Inferior parietal cortex (tissue), 1 donor: Measurements from ENCODE around the gene HS6ST1.

ENCODE experiments used
- DNase-seq: peaks from one replicate; pipeline ENCODE4 v3.0.0-alpha.2; 2016; ENCODE audit errors: extremely low spot score

The HS6ST1 gene, protein sequence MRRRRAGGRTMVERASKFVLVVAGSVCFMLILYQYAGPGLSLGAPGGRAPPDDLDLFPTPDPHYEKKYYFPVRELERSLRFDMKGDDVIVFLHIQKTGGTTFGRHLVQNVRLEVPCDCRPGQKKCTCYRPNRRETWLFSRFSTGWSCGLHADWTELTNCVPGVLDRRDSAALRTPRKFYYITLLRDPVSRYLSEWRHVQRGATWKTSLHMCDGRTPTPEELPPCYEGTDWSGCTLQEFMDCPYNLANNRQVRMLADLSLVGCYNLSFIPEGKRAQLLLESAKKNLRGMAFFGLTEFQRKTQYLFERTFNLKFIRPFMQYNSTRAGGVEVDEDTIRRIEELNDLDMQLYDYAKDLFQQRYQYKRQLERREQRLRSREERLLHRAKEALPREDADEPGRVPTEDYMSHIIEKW

DNA sequence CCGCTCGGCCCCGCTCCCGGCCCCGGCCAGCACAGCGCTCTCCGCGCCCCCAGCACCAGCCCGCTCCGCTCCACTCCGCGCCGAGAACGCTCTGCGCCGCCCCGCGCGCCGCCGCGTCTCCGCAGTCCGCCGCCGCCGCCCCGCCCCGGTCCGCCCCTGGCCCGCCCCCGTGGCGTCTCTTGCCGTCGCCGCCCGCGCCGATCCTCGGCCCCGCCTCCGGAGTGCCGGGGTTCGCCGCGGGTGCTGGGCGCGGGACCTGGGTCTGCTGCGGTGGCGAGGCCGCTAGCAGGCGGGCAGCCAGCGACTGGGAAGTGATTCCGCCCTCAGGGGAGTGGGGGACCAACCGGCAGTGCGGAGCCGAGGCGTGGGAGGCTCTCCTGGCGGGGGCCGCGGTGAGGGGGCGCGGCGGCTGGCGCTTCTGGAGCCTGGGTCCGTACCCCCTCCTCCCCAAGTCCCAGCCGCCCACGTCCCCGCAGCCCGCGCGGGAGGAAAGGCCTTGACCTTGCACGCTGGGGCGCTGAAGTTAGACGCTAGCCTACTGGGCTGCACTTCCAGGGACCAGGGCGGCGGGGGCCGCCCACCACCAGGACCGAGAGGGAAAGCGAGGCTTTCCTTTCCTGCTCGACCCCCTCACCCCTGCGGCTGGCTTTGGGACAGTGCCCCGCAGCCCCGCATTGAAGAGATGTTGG is at the start of gene HS6ST1:
HS6ST1 (minus strand) TSS at position 93 of the 689 bp plus-strand sequence. CDS start 305 bp downstream, outside the sequence.
- peak; percentile 79 for DNase-seq

GRCh38 chr2:128367601-128368359 is 49.1 kb upstream of the HS6ST1 start:
- DNase-seq = no peak

DNA sequence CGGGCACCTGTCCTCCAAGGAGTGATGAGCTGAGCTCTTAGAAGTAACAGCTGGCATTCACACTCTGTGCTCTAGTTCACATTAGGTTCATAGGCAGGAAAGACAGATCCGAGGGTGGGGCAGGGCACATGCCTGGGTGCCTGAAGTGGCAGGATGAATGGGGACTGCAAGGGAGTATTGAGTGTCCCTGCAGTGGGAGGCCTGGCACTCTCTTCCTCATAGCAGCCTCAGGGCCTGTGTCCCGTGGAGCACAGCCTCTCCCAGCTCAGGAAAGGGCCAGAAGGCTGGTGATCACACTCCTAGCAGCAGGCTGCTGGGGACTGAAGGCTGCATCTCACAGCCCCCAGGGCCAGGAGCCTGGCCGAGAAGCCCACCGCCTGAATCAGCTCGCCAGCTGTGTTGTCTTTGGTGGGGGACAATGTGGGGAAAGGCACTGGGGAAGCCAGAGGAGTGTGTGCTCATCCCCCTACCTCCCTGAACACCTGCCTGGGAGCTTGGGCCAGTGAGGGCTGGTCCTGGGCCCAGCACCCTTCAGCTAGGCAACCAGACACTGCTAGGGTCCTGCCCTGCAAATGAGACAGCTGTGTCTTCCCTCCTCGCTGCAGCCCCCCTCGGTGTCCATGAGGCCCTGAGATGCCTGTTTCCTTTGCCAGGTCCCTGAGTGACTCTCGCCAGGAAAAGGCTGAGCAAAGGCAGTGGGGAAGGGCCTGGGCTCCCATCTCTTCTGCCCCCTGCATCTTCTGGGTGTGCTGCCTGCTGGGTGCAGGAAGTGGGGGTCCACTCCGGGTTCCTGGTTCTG is 48.2 kb upstream of the HS6ST1 start:
- DNase-seq = no peak

DNA sequence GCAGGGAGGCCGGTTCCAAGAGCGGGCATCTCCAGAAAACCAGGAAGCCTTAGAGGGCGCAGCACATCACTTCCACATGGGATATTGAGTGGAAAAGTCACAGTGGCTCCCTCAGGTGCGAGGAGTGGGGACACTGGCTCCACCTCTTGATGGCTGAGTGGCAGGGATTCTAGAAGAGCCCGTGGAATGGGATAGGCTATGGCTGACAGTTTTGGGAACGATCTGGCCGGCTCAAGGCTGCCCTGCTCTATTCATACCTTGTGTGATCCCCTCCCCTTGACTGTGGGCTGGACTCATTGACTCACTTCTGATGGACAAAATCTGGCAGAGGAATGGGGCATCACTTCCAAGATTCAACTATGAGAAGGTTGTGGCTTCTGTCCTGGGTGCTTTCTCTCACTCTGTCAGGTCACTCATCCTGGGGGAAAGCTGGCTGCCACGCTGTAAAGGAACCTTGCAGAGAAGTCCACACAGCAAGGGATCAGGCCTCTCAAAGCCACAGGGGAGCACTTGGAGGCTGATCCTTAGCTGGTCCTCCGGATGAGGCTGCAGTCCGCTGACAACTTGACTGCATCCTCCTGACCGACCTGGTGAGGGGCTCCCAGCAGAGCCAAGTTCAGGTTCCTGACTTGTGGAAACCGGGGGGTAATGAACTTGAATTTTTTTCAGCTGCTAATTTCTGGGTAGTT is 46.7 kb upstream of the HS6ST1 start:
- DNase-seq = no peak

DNA sequence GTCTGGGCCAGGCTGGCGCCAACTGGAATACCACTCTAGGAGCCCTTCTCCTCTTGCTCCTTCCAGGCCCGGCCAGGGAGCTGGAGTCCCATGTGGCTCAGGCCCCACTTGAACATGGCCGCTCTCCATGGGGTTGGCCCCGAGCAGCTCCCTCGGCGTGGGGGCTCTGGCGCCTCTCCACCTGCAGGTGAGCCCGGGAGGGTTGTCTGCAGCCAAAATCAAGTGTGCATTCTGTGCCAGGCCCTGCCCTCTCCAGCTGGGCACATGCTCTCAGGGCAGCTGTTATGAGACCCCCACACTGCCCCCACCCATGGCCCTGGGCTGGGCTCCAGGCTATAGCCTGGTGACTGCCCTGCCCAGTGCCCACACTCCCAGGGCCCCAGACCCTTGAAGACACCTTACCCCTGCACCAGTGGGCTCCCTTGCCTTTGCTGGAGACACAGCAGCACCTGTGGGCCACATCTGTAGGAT is 45.8 kb upstream of the HS6ST1 start:
- DNase-seq = no peak

- DNase-seq = no peak
These were observed 45.3 kb upstream of the HS6ST1 start for GRCh38 chr2:128363934-128364361.

DNA sequence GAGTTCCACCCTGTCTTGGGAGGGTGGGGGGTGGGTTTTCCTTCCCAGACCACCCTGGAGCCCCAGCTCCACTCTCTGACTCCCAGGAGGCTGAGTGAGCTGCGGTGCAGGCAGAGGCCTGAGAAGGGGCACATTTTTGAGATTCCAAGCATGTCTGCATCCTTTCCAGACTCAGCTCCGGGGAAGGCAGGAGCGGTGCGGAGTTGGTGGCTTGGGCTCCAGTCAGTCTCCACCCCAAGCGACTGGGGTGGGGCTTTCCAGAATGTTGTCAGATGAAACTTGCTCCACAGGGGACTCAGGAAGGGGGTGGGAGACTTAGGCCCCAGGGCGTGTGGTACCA is 44.2 kb upstream of the HS6ST1 start:
- DNase-seq = no peak

DNA sequence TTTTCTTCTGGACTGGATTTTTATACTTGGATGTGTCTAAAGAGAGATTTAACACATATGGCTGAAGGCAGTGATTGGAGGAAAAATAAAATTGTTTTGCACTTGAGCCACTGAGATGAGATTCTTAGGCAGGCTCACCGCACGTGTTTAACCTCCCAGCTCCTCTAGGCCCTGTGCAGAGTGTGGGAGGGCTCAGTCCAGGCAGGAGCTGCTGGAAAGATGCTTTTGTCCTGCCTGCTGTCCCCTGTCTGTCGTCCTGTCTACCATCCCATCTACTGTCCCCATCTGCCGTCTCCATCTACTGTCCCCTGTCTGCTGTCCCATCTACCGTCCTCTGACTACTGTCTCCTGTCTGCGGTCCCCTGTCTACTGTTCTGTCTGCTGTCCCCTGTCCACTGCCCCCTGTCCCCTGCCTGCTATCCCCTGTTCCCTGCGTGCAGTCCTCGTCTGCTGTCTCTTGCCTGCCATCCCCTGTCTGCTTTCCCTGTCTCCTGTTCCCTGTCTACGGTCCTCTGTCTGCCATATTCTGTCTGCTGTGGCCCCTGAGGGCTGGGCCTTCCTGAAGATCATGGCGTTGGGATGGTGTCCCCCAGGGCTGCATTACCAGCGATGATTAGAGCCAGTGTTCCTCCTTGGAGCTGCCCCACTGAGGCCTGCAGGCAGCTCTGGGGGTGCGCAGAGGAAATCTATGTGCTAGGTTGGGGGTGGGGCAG is 43.7 kb upstream of the HS6ST1 start:
- no peak for DNase-seq

GRCh38 chr2:128361376-128362131 is 42.9 kb upstream of the HS6ST1 start:
- no peak for DNase-seq

GRCh38 chr2:128360711-128361110 is 42.0 kb upstream of the HS6ST1 start:
- no peak for DNase-seq

- DNase-seq = no peak
These were observed 41.2 kb upstream of the HS6ST1 start for GRCh38 chr2:128359841-128360240.

DNA sequence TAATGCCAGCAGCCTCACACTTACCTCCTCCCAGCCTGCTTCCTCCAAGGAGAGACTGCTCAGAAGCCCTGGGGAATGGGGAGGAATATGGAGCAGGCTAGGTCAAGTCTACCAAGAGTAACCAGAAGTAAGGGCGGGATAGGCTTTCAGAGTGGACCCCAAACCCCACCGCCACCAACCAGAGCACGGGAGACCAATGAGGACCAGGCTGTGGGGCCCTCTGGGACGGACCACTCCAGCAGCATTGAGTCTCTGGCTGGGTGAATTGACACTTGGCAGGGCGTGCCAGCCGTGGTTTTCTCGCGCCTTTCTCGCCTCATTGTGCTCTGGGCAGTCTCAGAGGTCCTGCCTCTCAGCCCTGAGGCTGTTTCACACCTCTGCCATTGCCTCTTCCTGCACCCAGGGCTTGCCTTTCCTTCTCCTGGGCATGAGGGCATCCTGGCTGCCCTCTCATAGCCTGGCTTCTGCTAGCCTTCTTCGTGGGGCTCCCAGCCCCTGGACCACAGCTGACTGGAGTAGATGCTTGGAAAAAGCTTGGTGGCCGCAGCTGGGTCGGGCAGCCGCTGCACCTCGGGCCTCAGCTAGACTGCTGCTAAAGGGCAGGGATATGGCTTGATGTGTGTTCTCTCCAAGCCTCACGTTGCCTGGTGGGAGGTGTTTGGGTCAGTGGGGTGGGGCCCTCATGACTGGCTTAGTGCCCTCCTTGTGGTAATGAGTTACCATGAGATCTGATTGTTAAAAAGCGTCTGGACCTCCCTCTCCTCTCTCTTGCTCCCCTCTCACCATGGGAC is 40.5 kb upstream of the HS6ST1 start:
- no peak for DNase-seq

GRCh38 chr2:128357506-128358370 is 39.1 kb upstream of the HS6ST1 start:
- no peak for DNase-seq

GRCh38 chr2:128356127-128356526 is 37.5 kb upstream of the HS6ST1 start:
- DNase-seq = no peak

- no peak for DNase-seq
These were observed 36.2 kb upstream of the HS6ST1 start for GRCh38 chr2:128354726-128355470.

DNA sequence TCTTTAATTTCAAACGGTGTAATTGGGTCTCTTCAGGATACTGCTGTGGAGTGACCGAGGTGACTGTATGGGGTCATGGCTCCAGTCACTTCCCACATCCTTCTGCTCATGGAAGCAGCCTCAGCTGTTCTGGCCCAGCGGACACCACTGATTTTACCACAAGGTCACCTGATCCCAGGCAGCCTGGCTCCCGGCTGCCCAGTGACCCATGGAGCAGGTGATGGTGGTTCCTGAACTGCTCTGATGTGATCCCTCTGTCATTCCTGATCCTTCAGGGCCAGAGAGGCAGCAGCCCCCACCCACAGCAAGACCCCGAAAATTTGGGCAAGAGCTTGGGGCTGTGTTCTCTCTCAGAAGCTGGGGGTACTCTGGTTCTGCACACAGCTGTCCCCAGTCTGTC is 35.5 kb upstream of the HS6ST1 start:
- no peak for DNase-seq

DNA sequence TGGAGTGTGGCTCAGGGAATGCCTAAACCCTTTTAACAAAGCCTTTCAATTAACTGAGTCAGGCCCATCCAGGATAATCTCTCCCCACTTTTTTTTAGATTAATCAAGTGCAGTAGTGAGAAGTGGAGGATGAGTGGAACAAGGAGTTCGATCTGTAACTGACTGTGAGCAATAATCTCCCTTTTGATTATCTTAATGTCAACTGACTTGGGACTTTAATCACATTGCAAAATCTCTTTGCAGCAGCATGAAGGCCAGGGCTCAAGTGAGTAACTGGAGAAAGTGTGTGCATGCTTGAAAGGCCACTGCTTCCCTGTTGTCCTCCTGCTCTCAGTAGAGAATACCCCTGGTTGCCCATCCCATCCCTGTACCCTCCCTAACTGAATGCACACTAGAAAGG is 32.1 kb upstream of the HS6ST1 start:
- no peak for DNase-seq
